ENCODE results near the gene CAMK1D.

CAMK1D gene

DNA sequence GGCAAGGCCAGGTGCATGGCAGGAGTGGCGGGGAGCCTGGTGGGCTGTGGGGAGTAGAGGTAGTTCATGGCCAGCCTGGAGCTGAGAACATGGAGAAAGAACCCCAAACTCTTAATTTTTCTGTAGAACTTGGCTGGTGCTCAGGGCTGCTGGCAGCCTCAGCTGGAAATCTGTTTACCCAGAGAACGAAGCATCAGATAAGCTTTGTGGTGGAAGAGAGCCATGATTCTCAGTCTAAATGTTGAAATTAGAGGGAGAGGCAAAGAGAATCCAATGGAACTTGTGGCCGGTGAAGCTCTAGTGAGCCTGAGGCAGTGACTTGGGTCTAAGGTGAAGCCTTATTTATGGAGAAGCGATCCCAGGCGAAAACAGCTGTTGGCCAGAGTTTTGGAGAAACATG is 525.8 kb downstream of the CAMK1D start:
- no peak for TF ChIP-seq ZNF274 (IDR thresholded peaks at IDR 0.05; ENCODE audit: low read depth, low read length)
- H3K4me3 ChIP-seq (ENCODE audit: low read length): no peak overlapping the region

DNA sequence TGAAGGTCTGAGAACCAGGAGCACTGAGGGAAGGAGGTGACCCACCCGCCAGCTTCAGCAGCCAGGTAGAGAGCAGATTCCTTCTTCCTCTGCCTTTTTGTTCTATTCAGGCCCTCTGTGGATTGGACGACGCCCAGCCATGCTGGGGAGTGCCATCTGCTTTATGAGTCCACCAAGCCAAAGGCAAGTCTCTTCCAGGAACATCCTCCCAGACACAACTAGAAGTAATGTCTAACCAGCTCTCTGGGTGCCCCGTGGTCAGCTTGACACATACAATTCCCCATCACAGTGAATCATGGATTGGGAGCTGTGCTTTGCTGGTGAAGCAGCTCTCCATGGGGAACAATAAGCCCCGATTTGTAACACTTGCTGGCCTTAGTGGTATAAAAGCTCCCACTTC is 526.9 kb downstream of the CAMK1D start:
- no peak overlapping the region for H3K4me3 ChIP-seq (ENCODE audit: low read length)
- TF ChIP-seq ZNF274 (IDR thresholded peaks at IDR 0.05; ENCODE audit: low read depth, low read length): no peak

DNA sequence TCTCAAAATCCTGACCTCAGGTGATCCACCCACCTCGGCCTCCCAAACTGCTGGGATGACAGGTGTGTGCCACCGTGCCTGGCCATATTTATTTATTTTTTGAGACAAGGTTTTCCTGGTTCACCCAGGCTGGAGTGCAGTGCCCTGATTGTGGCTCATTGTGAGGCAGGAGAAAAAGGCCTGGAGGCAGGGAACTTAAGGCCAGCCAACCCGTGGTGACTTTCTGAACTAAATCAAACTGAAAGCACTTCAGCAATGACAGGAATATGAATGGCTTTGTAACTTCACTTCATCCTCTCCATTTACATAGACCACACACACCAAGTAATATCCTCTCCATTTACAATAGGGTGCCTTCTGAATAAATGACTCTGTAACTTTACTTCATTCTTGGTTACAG is 527.8 kb downstream of the CAMK1D start:
- no peak overlapping the region for H3K4me3 ChIP-seq (ENCODE audit: low read length)
- TF ChIP-seq ZNF274 (IDR thresholded peaks at IDR 0.05; ENCODE audit: low read depth, low read length): no peak

DNA sequence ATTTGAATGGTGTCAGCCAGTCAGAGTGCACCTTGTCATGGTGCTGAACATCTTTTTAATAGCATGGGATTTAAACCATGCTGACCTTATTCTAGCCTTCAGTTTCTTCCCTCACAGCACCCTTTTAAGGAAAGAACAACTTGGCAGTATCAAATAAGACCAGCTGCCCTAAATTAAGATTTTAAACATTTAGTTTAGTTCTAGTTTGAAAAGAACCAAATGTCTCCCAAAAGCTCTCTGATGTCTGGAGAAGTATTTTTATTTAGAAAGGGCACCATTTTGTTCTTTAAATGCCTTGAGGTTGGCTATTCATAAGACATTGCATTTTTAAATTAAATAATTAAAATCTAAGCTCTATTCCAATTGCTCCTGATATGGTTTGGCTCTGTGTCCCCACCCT is 531.1 kb downstream of the CAMK1D start:
- no peak for TF ChIP-seq ZNF274 (IDR thresholded peaks at IDR 0.05; ENCODE audit: low read depth, low read length)
- no peak overlapping the region for H3K4me3 ChIP-seq (ENCODE audit: low read length)

DNA sequence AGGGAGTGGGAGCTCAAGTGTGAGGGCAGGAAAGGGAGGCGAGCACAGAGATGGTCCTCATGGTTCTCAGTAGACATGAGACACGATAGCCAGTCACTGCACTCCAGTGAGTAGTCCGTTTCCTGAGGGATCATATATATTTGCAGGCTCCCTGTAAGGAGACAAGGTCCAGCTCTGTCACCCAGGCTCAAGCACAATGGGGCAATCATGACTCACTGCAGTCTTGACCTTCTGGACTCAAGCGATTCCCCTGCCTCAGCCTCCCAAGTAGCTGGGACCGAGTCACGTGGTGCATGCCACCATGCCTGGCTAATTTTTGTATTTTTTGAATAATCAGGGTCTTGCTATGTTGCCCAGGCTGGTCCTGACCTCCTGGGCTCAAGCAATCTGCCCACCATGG is 535.5 kb downstream of the CAMK1D start:
- no peak for TF ChIP-seq ZNF274 (IDR thresholded peaks at IDR 0.05; ENCODE audit: low read depth, low read length)
- H3K4me3 ChIP-seq (ENCODE audit: low read length): no peak overlapping the region

Measured in GM08714 (cell line).